ENCODE results near the gene ZC3HAV1.
"Not testable (repeated sequence)": the region's sequence is repeated elsewhere in the genome, so short reads cannot be mapped to it uniquely, and the experiment has no call there.

The ZC3HAV1 gene

GRCh38 chr7:139112741-139113250 lies 3.3 kb upstream of the ZC3HAV1 start:
- no peak for DNase-seq (ENCODE audit: low spot score)

- DNase-seq (ENCODE audit: low spot score): no peak
These were observed 2.8 kb upstream of the ZC3HAV1 start for GRCh38 chr7:139112316-139112715.

- no peak for DNase-seq (ENCODE audit: low spot score)
These were observed 2.3 kb upstream of the ZC3HAV1 start for GRCh38 chr7:139111811-139112301.

- no peak for DNase-seq (ENCODE audit: low spot score)
These were observed 1.6 kb upstream of the ZC3HAV1 start for GRCh38 chr7:139111147-139111546.

- no peak for DNase-seq (ENCODE audit: low spot score)
These were observed 477 bp upstream of the ZC3HAV1 start for GRCh38 chr7:139109983-139110411.

GRCh38 chr7:139108266-139109187 lies 993 bp downstream of the ZC3HAV1 start:
- DNase-seq (ENCODE audit: low spot score): peak; percentile 53

GRCh38 chr7:139106959-139107358 lies 2.6 kb downstream of the ZC3HAV1 start:
- no peak for DNase-seq (ENCODE audit: low spot score)

- DNase-seq (ENCODE audit: low spot score): not testable (repeated sequence)
These were observed 3.3 kb downstream of the ZC3HAV1 start for GRCh38 chr7:139106227-139106626.

GRCh38 chr7:139105484-139105883 lies 4.0 kb downstream of the ZC3HAV1 start:
- DNase-seq (ENCODE audit: low spot score): no peak

GRCh38 chr7:139104091-139104450 lies 5.4 kb downstream of the ZC3HAV1 start:
- no peak for DNase-seq (ENCODE audit: low spot score)

- no peak for DNase-seq (ENCODE audit: low spot score)
These were observed 6.3 kb downstream of the ZC3HAV1 start for GRCh38 chr7:139103057-139103815.

GRCh38 chr7:139101637-139102158 lies 7.8 kb downstream of the ZC3HAV1 start:
- DNase-seq (ENCODE audit: low spot score): not testable (repeated sequence)

- no peak for DNase-seq (ENCODE audit: low spot score)
These were observed 10.2 kb downstream of the ZC3HAV1 start for GRCh38 chr7:139099172-139099947.

GRCh38 chr7:139095194-139095659 lies 14.3 kb downstream of the ZC3HAV1 start:
- no peak for DNase-seq (ENCODE audit: low spot score)

- no peak for DNase-seq (ENCODE audit: low spot score)
These were observed 14.9 kb downstream of the ZC3HAV1 start for GRCh38 chr7:139094596-139094995.

GRCh38 chr7:139094030-139094429 lies 15.5 kb downstream of the ZC3HAV1 start:
- DNase-seq (ENCODE audit: low spot score): no peak

- DNase-seq (ENCODE audit: low spot score): not testable (repeated sequence)
These were observed 16.0 kb downstream of the ZC3HAV1 start for GRCh38 chr7:139093512-139093911.

GRCh38 chr7:139092090-139092796 lies 17.3 kb downstream of the ZC3HAV1 start:
- no peak for DNase-seq (ENCODE audit: low spot score)

GRCh38 chr7:139091677-139091996 lies 17.9 kb downstream of the ZC3HAV1 start:
- DNase-seq (ENCODE audit: low spot score): no peak

GRCh38 chr7:139089118-139089517 lies 20.4 kb downstream of the ZC3HAV1 start:
- DNase-seq (ENCODE audit: low spot score): no peak

GRCh38 chr7:139088268-139088667 lies 21.3 kb downstream of the ZC3HAV1 start:
- DNase-seq (ENCODE audit: low spot score): no peak
